T-helper 17 cell (primary cell): ENCODE results near the gene ABI3. TPM values are rescaled to one million over a fixed set of nuclear protein-coding genes. Genes with fewer than 3 reads are reported as not detected.
"Not testable (repeated sequence)": the region's sequence is repeated elsewhere in the genome, so short reads cannot be mapped to it uniquely, and the experiment has no call there.

Experiments
- ATAC-seq: fragments of 150-1000 bp; cut with Tn5 transposase; 2 replicates; pipeline ENCODE4 v1.10.0; 2021; ENCODE audit warnings: mild to moderate bottlenecking, moderate library complexity
- DNase-seq, 3 donors: peaks; one replicate each; pipeline versions ENCODE4 v3.0.0 to v3.0.0-alpha.2; 2020 to 2021
- H3K9me3 ChIP-seq: one replicate; pipeline ENCODE4 v1.7.0; 2013; ENCODE audit warnings: low read length, mild to moderate bottlenecking; ENCODE audit not compliant: control insufficient read depth, poor library complexity, severe bottlenecking
- H3K27ac Mint-ChIP-seq: one replicate; pipeline ENCODE4 v1.8.0; 2022; ENCODE audit warnings: mild to moderate bottlenecking, moderate library complexity, mixed read lengths
- H3K27me3 Mint-ChIP-seq: one replicate; pipeline ENCODE4 v1.8.0; 2022; ENCODE audit warnings: mixed read lengths
- H3K36me3 Mint-ChIP-seq: one replicate; pipeline ENCODE4 v1.8.0; 2022; ENCODE audit warnings: low read depth, mixed read lengths
- H3K4me1 Mint-ChIP-seq: one replicate; pipeline ENCODE4 v1.8.0; 2022; ENCODE audit warnings: mild to moderate bottlenecking, mixed read lengths
- H3K4me3 Mint-ChIP-seq: one replicate; pipeline ENCODE4 v1.8.0; 2022; ENCODE audit warnings: mild to moderate bottlenecking, moderate library complexity, mixed read lengths
- total RNA-seq, 4 donors: library from RNA in 2 of 4; stranded (reverse) in 2 of 4; gene quantifications; one replicate each; pipeline ENCODE4 v1.2.3 and lab custom pipeline; 2022 to 2026

ABI3 gene
- total RNA-seq, 2 donors from 2014 or later = 6.5 to 10.5 TPM

DNA sequence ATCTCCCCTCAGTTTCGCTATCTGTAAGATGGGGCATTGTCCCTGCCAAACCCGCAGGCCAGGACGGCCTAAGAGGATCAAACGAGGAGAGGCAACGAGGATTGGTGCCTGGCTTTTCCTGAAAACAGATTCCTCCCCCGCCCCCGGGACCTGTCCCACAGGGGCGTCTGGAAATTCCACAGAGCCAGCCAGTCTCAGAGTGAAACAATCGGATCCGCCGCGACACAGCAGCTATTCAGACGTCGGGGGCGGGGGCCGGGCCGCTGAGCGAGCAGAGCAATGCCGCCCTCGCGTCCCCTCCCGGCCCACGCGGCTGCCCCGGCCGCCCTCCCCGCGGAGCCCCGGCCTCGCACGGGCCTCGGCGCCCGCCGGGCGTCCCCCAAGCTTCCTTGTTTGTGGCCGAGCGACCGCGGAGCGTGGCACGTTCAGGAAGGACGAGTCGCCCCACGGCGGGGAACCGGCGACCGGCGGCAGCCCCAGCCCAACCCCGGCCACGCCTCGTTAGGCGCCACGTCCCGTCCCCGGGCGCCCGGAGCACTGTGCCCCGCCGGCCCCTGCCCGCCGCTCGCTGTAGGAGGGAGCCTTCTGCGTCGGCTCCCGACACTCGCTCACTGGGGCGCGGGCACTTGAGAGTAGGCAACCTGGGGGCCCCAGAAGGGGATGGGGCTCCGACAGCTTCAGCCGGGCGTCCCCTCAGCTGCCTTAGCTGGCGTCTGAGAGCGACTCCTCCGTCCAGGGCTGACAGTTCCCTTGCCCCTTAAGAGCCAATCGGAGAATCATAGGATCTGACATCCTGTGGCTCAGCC is 49.7 kb downstream of the ABI3 start:
- no peaks in the 10 kb centered on the region for H3K9me3 ChIP-seq
- peak overlapping the region; percentile 86 for H3K4me3 Mint-ChIP-seq
- peaks cover 7% of the 10 kb centered on the region for H3K4me1 Mint-ChIP-seq
- ATAC-seq = peak; percentile 81
- no peaks in the 10 kb centered on the region for H3K36me3 Mint-ChIP-seq
- peak; percentile 18 to 29 (median 20) for DNase-seq
- peaks cover 15% of the 10 kb centered on the region for H3K27me3 Mint-ChIP-seq
- H3K27ac Mint-ChIP-seq = peak overlapping the region; percentile 51

DNA sequence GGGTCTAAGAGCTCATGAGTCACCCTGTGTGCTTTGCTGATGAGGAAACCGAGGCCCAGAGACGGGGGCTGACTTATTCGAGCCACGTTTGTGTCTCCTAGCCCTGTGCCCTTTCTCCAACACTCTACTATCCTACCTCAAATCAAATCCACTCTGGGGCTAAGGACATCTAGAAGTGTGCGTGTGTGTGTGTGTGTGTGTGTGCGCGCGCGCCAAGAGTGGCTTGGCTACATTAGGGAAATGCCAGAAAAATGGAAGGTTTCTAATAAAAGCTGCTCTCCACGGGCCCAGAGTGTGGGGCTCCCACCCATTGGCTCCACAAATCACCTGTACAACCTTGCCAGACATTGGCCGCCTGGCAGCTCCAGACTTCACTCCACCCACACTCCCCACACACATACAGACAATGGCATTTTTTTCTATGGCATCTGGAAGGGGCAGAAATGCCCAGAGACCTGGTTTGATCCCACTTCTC is 50.3 kb downstream of the ABI3 start:
- no peaks in the 10 kb centered on the region for H3K36me3 Mint-ChIP-seq
- peaks cover 7% of the 10 kb centered on the region for H3K4me1 Mint-ChIP-seq
- ATAC-seq = peak; percentile 52
- no peak for DNase-seq
- H3K27me3 Mint-ChIP-seq = peaks cover 15% of the 10 kb centered on the region
- H3K4me3 Mint-ChIP-seq = peak overlapping the region; percentile 86
- H3K9me3 ChIP-seq = no peaks in the 10 kb centered on the region
- peak overlapping the region; percentile 51 for H3K27ac Mint-ChIP-seq

DNA sequence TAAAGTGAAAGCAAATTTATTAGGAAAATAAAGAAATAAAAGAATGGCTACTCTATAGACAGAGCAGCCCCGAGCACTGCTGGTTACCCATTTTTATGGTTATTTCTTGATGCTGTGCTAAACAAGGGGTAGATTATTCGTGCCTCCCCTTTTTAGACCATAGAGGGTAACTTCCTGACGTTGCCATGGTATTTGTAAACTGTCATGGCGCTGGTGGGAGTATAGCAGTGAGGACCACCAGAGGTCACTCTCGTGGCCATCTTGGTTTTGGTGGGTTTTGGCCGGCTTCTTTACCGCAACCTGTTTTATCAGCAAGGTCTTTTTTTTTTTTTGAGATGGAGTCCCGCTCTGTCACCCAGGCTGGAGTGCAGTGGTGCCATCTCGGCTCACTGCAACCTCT is 51.0 kb downstream of the ABI3 start:
- not testable (repeated sequence) for DNase-seq

DNA sequence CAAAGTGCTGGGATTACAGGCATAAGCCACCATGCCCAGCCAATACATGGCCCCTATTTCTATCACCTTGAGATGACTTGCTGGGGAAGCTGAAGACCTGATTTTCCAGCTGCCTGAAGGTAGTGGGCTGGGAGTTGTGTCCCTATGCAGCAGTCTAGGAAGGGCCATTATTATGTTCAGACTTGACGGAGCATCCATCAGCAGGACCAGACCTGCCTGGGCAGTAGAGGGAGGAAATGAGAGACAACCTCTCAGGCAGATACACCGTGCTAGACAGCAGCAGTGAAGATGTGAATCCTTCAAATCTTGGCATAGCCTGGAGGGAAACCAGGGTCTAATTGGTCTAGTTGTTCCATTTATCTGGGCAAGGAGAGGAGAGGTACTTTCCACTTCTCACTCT is 55.7 kb downstream of the ABI3 start:
- no peak for DNase-seq
- no peaks in the 10 kb centered on the region for H3K9me3 ChIP-seq
- no peak for ATAC-seq
- H3K27me3 Mint-ChIP-seq = peaks cover 8% of the 10 kb centered on the region
- peaks cover 5% of the 10 kb centered on the region for H3K4me1 Mint-ChIP-seq
- H3K4me3 Mint-ChIP-seq = no peak overlapping the region
- no peak overlapping the region for H3K27ac Mint-ChIP-seq
- no peaks in the 10 kb centered on the region for H3K36me3 Mint-ChIP-seq

More for the DNA sequence above, 51.0 kb downstream of the ABI3 start:
- H3K4me3 Mint-ChIP-seq = peak overlapping the region; percentile 86
- H3K9me3 ChIP-seq, H3K36me3 Mint-ChIP-seq, ATAC-seq, H3K4me1 Mint-ChIP-seq, H3K27ac Mint-ChIP-seq: not testable (repeated sequence)
- H3K27me3 Mint-ChIP-seq = peaks cover 15% of the 10 kb centered on the region

DNA sequence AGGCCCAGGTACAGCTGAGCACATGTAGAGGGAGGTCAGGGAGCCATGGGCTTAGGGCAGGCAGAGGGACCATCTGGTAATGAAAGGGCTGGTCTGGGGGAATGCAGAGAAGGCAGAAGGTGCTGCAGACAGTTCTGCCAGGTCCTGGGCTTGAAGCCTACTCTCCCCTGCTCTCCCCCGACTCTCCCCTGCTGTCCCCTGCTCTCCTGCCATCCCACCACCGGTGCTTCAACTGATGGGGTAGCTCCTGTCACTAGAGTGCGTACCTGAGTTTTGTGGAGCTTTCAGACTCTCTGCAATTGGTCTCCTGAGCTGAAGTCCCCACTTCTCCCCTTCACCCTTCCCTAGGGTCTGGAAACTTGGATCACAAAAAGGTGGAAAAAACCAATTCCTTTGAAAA is 57.4 kb downstream of the ABI3 start:
- no peaks in the 10 kb centered on the region for H3K36me3 Mint-ChIP-seq
- no peak for DNase-seq
- no peak overlapping the region for H3K4me3 Mint-ChIP-seq
- no peaks in the 10 kb centered on the region for H3K9me3 ChIP-seq
- H3K27ac Mint-ChIP-seq = no peak overlapping the region
- H3K4me1 Mint-ChIP-seq = peaks cover 5% of the 10 kb centered on the region
- ATAC-seq = no peak
- H3K27me3 Mint-ChIP-seq = peaks cover 8% of the 10 kb centered on the region

DNA sequence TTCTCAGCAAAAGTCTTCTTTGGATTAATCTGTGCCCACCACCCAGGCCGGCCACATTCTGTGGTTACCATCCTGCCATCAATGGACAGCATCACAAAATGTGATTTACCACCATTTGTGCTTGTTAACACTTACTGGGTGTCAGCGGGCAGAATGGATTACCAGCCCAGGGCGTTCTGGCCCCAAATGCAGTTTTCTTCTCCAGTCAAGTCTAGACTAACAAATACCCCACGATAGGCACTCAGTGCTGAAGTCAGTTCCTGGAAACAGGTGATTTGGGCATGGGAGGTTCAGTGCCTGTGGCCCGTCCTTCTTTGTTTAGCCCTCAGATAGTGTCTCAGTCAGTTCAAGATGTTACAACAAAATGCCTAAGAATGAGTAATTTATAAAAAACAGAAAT is 58.8 kb downstream of the ABI3 start:
- no peak overlapping the region for H3K27ac Mint-ChIP-seq
- no peaks in the 10 kb centered on the region for H3K9me3 ChIP-seq
- DNase-seq = no peak
- no peaks in the 10 kb centered on the region for H3K27me3 Mint-ChIP-seq
- no peaks in the 10 kb centered on the region for H3K36me3 Mint-ChIP-seq
- ATAC-seq = no peak
- H3K4me3 Mint-ChIP-seq = no peak overlapping the region
- peaks cover 5% of the 10 kb centered on the region for H3K4me1 Mint-ChIP-seq

Other genes starting within 250 kb of the ABI3 start
- not detected for gene GIP, start 242.1 kb upstream of the ABI3 start, total RNA-seq
- not detected for gene IGF2BP1, start 213.3 kb upstream of the ABI3 start, total RNA-seq
- gene B4GALNT2, start 77.9 kb upstream of the ABI3 start, total RNA-seq = under 1 TPM; 0.15 to 0.18 TPM
- 1 to 10 TPM; 3.0 to 4.4 TPM for gene GNGT2, start 133 bp upstream of the ABI3 start, total RNA-seq
- not detected for gene PHOSPHO1, start 20.1 kb downstream of the ABI3 start, total RNA-seq
- 10 to 100 TPM; 53.5 to 56.9 TPM for gene ZNF652, start 151.5 kb downstream of the ABI3 start, total RNA-seq
- gene PHB1, start 204.2 kb downstream of the ABI3 start, total RNA-seq = 10 to 100 TPM; 45.8 to 49.9 TPM